KOPT-K1 (cell line): ENCODE data around the gene RASSF5.
"Not testable (repeated sequence)": the region's sequence is repeated elsewhere in the genome, so short reads cannot be mapped to it uniquely, and the experiment has no call there.

Source experiments
- H3K27ac ChIP-seq: fragments of 200-600 bp; sonication (generic); 2 replicates; pipeline ENCODE4 v1.5.1; 2016; ENCODE audit warnings: antibody characterized with exemption, mild to moderate bottlenecking, low read depth, low read length; ENCODE audit not compliant: poor library complexity, severe bottlenecking
- H3K36me3 ChIP-seq: fragments of 200-600 bp; sonication (generic); 2 replicates; pipeline ENCODE4 v1.5.1; 2017; ENCODE audit warnings: antibody characterized with exemption, mild to moderate bottlenecking, low read length, moderate library complexity; ENCODE audit not compliant: insufficient read depth
- H3K9me3 ChIP-seq: fragments of 200-600 bp; sonication (generic); 2 replicates; pipeline ENCODE4 v1.5.1; 2017; ENCODE audit warnings: antibody characterized with exemption, low read length, mild to moderate bottlenecking; ENCODE audit not compliant: insufficient read depth, poor library complexity, severe bottlenecking

Gene RASSF5

DNA sequence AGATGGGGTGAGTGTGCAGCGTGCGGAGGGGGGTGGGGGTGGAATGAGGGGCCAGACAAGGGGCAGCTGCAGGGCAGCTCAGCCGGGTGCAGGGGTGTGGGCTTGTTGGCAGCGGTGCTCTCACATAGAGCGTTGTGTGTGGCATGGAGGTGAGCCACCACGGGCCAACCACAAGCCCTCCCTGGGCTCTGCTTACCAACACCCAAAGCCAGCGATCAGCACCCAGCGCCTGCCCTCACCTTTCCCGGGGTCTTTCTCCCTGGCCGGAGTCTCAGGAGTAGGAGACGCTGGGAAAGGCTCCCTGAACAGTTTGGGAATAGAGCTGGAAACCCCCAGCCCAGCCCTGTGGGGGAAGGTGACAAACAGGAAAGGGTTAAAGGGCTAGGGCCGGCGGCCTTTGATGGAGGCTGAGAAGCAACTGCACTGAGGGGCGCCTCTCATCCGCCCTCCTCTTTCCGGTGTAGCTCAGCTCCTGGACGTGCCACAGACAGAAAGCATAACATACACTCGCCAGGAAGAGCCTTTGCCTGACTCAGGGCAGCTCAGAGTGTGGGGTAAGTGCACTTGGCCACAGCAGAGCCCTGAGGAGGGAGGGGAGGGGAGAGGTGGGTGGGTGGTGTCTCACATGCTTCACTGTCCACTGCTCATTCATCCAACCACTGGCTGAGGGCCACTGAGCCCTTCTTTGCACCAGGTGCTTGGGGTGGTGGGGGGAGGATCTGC, 36.5 kb upstream of the RASSF5 start:
- Histone ChIP-seq H3K27ac (peak overlapping the region; percentile 84), H3K9me3 (no peaks in the 10 kb centered on the region), H3K36me3 (peaks cover 30% of the 10 kb centered on the region)

DNA sequence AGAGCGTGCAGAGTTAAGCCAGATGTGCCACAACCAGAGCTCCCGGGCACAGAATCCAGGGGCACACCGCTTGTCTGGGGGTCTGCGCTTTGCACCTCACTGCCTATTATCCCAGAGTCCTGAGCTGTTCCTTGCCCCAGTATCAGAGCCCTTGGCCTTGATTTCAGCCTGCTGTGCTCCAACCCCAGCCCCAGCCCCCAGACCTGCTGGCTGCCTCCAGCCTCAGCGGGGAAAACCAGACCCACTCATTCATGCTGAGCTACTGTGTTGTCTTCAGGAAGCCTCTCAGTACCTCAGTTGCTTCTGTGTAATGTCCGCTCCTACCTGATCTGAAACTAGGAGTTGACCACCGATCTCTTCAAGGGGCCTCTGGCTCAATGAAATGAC, 35.9 kb upstream of the RASSF5 start:
- Histone ChIP-seq H3K9me3 (no peaks in the 10 kb centered on the region), H3K36me3 (peaks cover 36% of the 10 kb centered on the region), H3K27ac (peak overlapping the region; percentile 84)

DNA sequence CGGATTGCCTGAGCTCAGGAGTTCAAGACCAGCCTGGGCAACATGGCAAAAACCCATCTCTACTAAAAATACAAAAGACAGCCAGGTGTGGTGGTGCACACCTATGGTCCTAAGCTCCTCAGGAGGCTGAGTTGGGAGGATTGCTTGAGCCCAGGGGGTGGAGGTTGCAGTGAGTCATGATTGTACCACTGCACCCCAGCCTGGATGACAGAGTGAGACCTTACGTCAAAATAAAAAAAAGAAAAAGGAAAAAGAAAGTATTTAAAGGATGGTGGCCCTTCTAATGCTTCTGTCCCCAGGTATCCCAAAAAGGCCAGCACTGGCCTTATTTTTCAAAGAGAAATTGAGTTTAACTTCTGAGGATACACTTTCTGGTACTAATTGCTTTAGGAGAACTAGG, 35.3 kb upstream of the RASSF5 start:
- Histone ChIP-seq H3K27ac (peak overlapping the region; percentile 84), H3K36me3 (peaks cover 42% of the 10 kb centered on the region), H3K9me3 (no peaks in the 10 kb centered on the region)

DNA sequence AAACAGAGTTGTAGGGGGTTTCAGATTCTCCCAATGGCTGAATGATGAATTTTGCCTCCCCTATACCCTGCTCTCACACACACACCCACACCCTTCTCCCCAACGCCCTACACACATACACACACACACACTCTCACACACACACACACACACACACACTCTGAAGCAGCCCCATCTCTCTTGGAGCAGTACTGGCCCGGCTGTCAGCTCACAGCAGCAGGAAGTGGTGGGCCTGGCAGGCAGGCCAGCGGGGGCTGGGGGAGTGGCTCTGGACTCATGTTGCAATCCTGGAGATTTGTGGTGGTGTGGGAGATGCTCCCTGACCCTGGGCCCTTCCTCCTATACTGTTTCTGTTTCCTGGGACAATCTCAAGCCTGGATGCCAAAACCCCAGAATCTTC, 34.9 kb upstream of the RASSF5 start:
- Histone ChIP-seq H3K27ac (peak overlapping the region; percentile 84), H3K36me3 (peaks cover 46% of the 10 kb centered on the region)

DNA sequence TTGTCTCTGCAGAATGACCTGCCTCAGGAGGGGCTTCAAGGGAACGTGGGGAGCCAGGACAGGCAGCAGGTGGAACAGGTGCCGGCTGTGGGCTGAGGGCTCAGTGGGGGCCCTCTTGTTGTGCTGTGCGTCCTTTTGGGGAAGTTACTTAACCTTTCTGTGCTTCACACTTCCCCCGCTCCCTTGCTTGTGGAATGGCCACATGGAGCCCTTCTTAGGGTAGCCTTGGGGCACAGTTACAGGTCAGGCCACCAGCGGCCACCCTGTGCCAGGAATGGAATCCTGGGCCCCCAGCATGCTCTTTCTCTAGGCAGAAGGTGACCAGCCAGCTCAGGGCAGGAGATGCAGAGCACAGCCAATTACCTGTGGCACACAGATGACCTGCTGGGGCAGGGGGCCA, 34.4 kb upstream of the RASSF5 start:
- Histone ChIP-seq H3K27ac (peak overlapping the region; percentile 84), H3K36me3 (peaks cover 50% of the 10 kb centered on the region), H3K9me3 (no peaks in the 10 kb centered on the region)

More for the DNA sequence above, 34.9 kb upstream of the RASSF5 start:
- no peaks in the 10 kb centered on the region for H3K9me3 ChIP-seq

DNA sequence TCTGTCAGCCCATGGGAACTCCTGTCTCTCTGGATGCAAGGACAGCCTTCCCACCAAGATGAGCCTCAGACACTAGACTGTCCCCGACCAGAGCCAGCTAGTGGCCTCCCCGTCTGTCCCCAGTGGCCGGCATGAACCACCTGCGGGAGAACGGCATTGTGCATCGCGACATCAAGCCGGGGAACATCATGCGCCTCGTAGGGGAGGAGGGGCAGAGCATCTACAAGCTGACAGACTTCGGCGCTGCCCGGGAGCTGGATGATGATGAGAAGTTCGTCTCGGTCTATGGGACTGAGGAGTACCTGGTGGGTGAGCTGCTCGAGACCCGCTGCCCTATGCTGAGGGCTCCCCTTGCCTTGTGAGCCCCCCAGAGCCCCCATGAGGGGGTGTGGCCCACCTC, 31.3 kb upstream of the RASSF5 start:
- H3K27ac ChIP-seq: no peak overlapping the region
- no peaks in the 10 kb centered on the region for H3K9me3 ChIP-seq
- H3K36me3 ChIP-seq: peaks cover 82% of the 10 kb centered on the region

DNA sequence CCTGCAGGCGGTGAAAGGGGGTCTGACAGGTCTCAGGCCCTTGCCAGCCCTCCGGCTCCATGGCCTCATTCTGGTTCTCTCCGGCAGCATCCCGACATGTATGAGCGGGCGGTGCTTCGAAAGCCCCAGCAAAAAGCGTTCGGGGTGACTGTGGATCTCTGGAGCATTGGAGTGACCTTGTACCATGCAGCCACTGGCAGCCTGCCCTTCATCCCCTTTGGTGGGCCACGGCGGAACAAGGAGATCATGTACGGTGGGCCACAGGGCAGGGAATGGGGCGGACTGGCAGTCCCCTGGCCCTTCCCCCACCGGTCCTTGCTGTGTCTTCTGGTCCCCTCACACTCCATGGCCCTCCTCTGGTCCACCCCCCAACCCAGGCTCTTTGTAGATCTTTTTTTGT, 30.7 kb upstream of the RASSF5 start:
- Histone ChIP-seq H3K36me3 (peaks cover 87% of the 10 kb centered on the region), H3K27ac (no peak overlapping the region), H3K9me3 (no peaks in the 10 kb centered on the region)

DNA sequence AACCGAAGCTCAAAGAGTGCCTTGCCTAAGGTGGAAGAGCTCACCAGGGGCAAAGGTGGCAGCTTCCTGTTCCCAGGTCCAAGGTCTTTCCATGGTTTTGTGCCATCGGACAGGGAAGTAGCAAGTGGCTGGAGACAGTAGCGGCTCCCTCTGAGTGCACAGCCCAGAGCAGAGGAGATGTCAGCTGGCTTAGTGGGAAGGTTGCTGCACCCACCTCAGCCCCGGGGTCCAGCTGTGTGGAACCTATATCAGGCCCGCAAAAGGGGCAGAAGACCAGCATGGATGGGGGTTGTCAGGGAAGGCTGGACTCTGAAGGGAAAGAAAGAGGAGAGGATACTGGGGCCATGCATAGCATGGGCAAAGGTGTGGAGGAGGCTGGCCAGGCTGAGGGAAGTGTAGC, 30.2 kb upstream of the RASSF5 start:
- H3K36me3 ChIP-seq: peaks cover 88% of the 10 kb centered on the region
- H3K9me3 ChIP-seq: no peaks in the 10 kb centered on the region
- H3K27ac ChIP-seq: no peak overlapping the region

DNA sequence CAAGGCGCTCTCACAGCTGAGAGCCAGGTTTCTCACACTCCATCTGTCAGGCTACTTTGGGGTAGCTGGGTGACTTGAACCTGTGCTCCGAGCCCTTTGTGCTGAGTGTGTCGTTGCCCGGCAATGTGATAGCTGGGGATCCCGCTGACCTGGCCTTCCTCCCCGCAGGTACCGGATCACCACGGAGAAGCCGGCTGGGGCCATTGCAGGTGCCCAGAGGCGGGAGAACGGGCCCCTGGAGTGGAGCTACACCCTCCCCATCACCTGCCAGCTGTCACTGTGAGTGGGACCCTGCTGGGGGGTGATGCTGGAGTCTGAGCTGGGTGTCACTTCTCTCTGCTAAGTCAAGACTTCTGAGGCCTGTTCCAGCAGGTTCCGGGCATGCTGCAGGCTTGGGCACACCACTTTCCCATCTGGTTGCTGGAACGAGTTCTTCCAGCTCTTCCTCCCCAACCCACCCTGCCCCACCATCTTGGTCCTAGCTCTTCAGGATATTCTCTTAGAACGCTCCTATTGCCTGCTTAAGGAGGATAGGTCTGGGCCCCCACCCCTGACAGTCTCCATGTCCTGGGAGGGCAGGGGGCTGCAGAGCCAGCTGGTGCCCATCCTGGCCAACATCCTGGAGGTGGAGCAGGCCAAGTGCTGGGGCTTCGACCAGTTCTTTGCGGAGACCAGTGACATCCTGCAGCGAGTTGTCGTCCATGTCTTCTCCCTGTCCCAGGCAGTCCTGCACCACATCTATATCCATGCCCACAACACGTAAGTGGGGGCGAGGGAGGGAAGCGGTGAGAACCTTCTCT, 29.6 kb upstream of the RASSF5 start:
- H3K27ac ChIP-seq: no peak overlapping the region
- peaks cover 95% of the 10 kb centered on the region for H3K36me3 ChIP-seq
- no peaks in the 10 kb centered on the region for H3K9me3 ChIP-seq

DNA sequence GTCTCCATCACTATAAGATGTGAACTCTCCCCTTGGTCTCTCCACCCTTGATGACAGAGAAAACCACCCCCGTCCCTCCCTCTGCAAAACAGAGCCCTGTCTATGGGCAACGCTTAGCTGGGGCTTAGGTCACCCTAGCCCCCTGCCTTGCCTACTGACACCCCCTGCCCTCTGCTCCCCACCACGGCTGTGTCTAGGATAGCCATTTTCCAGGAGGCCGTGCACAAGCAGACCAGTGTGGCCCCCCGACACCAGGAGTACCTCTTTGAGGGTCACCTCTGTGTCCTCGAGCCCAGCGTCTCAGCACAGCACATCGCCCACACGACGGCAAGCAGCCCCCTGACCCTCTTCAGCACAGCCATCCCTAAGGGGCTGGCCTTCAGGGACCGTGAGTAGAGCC, 28.6 kb upstream of the RASSF5 start:
- H3K27ac ChIP-seq: no peak overlapping the region
- H3K36me3 ChIP-seq: peaks cover 93% of the 10 kb centered on the region
- H3K9me3 ChIP-seq: no peaks in the 10 kb centered on the region

DNA sequence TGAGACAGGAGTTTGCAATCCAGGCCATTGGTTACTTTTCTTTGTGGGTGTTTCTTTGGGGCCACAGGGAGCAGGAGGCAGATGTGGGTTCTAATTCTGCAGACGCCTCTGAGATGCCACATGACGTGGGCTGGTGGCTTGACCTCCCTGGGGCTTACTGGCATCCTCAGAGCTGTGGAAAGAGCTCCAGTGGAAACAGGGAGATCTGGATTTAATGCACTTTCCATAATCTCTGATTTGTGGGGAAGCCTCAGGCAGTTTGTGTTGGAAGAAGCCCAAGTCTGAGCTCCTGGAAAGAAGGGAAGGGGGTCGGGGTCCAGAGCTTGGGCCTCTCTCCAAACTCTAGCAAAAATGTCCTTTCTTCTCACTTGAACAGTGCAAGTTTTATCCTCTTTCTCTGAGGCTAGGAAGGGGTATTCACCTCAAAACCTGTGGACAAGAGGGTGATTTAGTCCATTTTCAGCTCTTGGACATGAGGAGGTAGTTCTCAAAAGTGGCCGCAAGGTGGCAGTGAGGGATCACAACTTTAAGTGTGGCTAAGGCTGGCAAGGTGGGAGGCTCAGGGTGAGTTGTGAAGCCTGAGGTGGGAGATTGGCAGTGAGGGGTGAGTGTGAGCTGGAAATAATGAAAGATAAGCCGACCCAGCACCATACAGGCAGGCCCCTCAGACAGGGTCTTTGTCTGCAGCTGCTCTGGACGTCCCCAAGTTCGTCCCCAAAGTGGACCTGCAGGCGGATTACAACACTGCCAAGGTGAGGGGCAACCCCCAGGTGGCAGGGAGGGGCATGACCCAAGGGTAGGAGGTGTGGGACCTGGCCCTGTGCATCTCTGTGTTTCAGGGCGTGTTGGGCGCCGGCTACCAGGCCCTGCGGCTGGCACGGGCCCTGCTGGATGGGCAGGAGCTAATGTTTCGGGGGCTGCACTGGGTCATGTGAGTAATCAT, 27.9 kb upstream of the RASSF5 start:
- Histone ChIP-seq H3K36me3 (peaks cover 93% of the 10 kb centered on the region), H3K9me3 (no peaks in the 10 kb centered on the region), H3K27ac (no peak overlapping the region)

DNA sequence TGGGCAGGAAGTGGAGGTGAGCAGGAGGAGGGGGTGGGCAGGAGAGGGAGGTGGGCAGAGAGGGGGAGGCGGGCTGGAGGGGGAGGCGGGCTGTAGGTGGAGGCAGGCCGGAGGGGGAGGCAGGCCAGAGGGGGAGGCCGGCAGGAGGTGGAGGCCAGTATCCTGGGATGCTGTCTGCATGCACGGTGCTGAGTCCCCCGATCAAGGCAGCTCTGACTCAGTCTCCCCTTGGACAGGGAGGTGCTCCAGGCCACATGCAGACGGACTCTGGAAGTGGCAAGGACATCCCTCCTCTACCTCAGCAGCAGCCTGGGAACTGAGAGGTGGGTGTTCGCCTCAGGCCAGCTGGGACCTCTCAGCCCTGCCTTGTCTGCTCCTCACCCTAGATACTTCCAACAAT, 27.1 kb upstream of the RASSF5 start:
- no peak overlapping the region for H3K27ac ChIP-seq
- no peaks in the 10 kb centered on the region for H3K9me3 ChIP-seq
- peaks cover 93% of the 10 kb centered on the region for H3K36me3 ChIP-seq

DNA sequence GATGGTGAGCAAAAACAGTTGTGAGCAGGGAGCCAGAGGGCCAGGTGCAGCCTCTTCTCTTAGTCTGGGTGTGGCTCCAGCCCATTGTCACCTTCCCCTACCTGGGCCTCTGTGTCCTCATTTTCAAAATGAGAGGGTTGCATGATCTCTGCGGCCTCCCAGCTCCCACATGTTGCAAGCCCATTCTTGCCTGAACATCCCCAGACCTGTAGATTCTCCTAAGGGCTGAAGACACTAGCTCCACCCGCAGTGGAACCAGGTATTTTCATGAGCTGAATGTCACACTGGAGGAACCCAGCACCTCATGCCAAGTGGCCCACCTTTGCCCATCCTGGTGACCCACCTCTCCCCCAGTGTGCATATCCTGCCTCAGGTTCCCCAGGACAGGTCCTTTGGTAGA, 24.7 kb upstream of the RASSF5 start:
- Histone ChIP-seq H3K9me3 (no peaks in the 10 kb centered on the region), H3K27ac (no peak overlapping the region), H3K36me3 (peaks cover 93% of the 10 kb centered on the region)

DNA sequence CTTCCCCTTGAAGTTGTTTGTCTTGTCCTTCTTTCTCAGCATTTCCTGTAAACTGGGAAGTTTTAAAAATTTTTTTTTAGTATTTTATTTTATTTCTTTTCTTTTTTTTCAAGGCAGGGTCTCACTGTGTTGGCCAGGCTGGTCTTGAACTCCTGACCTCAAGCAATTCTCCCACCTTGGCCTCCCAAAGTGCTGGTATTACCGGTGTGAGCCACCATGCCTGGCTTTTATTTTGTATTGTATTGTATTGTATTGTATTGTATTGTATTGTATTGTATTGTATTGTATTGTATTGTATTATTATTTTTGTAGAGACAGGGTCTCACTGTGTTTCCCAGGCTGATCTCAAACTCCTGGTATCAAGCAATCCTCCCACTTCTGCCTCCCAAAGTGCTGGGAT, 23.5 kb upstream of the RASSF5 start:
- H3K9me3 ChIP-seq, H3K27ac ChIP-seq: not testable (repeated sequence)
- H3K36me3 ChIP-seq: peaks cover 92% of the 10 kb centered on the region

DNA sequence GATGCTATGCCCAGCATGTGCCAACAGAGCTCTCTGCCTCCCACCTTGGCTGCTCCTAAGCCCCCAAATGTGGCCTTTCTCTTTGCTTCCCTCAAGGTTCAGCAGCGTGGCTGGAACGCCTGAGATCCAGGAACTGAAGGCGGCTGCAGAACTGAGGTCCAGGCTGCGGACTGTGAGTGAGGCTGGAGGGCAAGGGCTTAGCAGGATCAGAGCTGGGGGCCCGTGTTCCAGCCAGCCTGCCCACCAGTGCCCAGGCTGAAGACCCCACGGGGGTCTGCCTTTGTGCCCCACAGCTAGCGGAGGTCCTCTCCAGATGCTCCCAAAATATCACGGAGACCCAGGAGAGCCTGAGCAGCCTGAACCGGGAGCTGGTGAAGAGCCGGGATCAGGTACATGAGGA, 22.4 kb upstream of the RASSF5 start:
- Histone ChIP-seq H3K9me3 (no peaks in the 10 kb centered on the region), H3K36me3 (peaks cover 88% of the 10 kb centered on the region), H3K27ac (no peak overlapping the region)
